PFSK-1 (cell line): ENCODE results near the gene TMEM60.

Experiments used
- FOXP2 ChIP-seq: optimal IDR thresholded peaks from 2 replicates; pipeline ENCODE3; 2011; ENCODE audit warnings: borderline replicate concordance, control low read depth, inconsistent platforms; ENCODE audit not compliant: insufficient read depth; ENCODE audit errors: extremely low read length, extremely low read depth
- POLR2AphosphoS5 ChIP-seq: IDR thresholded peaks from 2 replicates; pipeline ENCODE4 v1.6.1; 2012; ENCODE audit warnings: low read depth, mild to moderate bottlenecking, control low read depth, low read length, moderate library complexity
- SIN3A ChIP-seq: IDR thresholded peaks from 2 replicates; pipeline ENCODE4 v1.6.1; 2012; ENCODE audit warnings: mild to moderate bottlenecking, low read length, moderate library complexity, borderline replicate concordance; ENCODE audit not compliant: insufficient read depth
- TAF1 ChIP-seq: IDR thresholded peaks from 2 replicates; pipeline ENCODE4 v1.6.1; 2012; ENCODE audit warnings: low read length, control low read depth, borderline replicate concordance; ENCODE audit not compliant: insufficient read depth
- TF ChIP-seq, protein P1 (sequence below), 2 experiments: IDR thresholded peaks; 2 replicates each; pipeline versions ENCODE4 v1.6.1 to v1.8.0; 2011 to 2012; ENCODE audit warnings: low read depth in 2 of 2, low read length in 2 of 2, control low read depth in 1 of 2, inconsistent platforms in 1 of 2, mild to moderate bottlenecking in 1 of 2, moderate library complexity in 1 of 2; ENCODE audit not compliant: insufficient read depth in 1 of 2

TMEM60 gene

DNA sequence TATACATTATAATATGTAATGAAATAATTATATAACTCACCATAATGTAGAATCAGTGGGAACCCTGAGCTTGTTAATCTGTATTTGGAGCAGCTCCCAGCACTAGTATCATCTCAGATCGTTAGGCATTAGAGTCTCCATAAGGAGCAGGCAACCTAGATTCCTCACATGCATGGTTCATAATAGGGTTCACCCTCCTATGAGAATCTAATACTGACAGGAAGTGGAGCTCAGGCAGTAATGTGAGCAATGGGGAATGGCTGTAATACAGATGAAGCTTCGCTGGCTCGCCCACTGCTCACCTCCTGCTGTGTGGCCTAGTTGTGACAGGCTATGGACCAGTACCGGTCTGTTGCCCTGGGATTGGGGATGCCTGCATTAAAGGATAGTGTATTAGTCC, 52.5 kb downstream of the TMEM60 start:
- TF ChIP-seq TAF1 (no peak), FOXP2 (no peak), SIN3A (no peak), POLR2AphosphoS5 (no peak)
- TF ChIP-seq, protein P1, sequence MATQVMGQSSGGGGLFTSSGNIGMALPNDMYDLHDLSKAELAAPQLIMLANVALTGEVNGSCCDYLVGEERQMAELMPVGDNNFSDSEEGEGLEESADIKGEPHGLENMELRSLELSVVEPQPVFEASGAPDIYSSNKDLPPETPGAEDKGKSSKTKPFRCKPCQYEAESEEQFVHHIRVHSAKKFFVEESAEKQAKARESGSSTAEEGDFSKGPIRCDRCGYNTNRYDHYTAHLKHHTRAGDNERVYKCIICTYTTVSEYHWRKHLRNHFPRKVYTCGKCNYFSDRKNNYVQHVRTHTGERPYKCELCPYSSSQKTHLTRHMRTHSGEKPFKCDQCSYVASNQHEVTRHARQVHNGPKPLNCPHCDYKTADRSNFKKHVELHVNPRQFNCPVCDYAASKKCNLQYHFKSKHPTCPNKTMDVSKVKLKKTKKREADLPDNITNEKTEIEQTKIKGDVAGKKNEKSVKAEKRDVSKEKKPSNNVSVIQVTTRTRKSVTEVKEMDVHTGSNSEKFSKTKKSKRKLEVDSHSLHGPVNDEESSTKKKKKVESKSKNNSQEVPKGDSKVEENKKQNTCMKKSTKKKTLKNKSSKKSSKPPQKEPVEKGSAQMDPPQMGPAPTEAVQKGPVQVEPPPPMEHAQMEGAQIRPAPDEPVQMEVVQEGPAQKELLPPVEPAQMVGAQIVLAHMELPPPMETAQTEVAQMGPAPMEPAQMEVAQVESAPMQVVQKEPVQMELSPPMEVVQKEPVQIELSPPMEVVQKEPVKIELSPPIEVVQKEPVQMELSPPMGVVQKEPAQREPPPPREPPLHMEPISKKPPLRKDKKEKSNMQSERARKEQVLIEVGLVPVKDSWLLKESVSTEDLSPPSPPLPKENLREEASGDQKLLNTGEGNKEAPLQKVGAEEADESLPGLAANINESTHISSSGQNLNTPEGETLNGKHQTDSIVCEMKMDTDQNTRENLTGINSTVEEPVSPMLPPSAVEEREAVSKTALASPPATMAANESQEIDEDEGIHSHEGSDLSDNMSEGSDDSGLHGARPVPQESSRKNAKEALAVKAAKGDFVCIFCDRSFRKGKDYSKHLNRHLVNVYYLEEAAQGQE (IDR thresholded peaks at IDR 0.05; ENCODE audit: insufficient read depth in 1 of 2, low read depth in 2 of 2, low read length in 2 of 2), result no peak
